ENCODE data around the gene RAB4B. TPM values are rescaled to one million over a fixed set of nuclear protein-coding genes. Genes with fewer than 3 reads are reported as not detected.
"Not testable (repeated sequence)": the region's sequence is repeated elsewhere in the genome, so short reads cannot be mapped to it uniquely, and the experiment has no call there.

RAB4B gene
- total RNA-seq, 1 donor from 2014 or later, result 19.6 TPM

- DNase-seq (ENCODE audit: low read depth), result no peak
Observed at GRCh38 chr19:40803170-40803856, 25.3 kb downstream of the RAB4B start.

DNA sequence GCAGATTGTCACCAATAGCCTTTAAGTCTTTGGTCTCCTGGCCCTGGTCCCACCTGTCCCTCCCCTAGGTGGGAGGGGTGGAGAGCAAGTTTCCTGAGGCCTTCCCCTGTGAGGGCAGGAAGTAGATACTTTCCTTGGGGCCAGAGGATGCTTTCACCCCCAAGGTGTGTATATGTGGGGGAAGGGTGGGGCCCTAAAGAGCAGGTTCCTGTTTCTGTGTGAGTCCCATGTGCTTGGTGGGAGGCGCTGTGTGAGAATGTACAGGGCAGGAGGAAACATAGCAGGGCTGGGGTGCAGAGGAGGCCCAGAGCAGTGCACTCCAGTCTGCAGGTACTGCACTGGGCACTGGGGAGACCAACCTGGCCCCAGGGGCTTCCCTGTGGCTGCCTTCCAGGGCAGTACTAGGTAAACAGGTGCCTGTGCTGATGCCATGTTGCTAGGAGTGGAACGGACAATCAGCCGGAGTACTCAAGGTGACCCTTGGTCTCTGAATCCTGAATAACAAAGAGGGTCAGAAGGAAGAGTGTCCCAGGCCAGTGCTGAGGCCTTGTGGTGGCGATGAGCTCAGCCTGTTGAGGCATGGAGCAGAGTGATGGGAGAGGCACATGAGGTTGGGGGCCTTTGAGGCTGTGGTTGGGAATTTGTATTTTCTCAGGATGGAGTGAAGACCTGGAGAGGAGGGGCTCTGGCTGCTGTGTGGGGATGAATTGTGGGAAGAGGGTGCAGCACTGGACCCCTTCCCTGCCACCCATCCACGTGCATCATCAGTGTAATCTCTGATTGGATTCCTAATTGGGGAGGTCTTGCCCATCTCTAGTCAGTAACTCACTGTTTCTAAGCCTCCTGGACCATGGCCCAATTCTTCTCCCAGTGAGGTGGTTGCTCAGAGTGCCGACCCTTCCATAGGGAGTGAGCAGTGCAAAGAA, 26.1 kb downstream of the RAB4B start:
- no peak for DNase-seq (ENCODE audit: low read depth)

GRCh38 chr19:40804783-40805242, 26.8 kb downstream of the RAB4B start:
- no peak for DNase-seq (ENCODE audit: low read depth)

- no peak for DNase-seq (ENCODE audit: low read depth)
Observed at GRCh38 chr19:40805258-40805868, 27.3 kb downstream of the RAB4B start.

- DNase-seq (ENCODE audit: low read depth), result peak; percentile 55
Observed at GRCh38 chr19:40806423-40807146, 28.5 kb downstream of the RAB4B start.

GRCh38 chr19:40807147-40808020, 29.3 kb downstream of the RAB4B start:
- DNase-seq (ENCODE audit: low read depth), result no peak

DNA sequence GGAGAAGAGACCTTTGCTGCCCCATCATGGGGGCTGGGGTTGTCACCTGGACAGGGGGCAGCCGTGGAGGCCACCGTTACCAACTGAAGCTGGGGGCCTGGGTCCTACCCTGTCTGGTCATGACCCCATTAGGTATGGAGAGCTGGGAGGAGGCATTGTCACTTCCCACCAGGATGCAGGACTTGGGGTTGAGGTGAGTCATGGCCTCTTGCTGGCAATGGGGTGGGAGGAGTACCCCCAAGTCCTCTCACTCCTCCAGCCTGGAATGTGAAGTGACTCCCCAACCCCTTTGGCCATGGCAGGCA, 29.9 kb downstream of the RAB4B start:
- DNase-seq (ENCODE audit: low read depth), result no peak

- DNase-seq (ENCODE audit: low read depth), result no peak
Observed at GRCh38 chr19:40808497-40808896, 30.4 kb downstream of the RAB4B start.

DNA sequence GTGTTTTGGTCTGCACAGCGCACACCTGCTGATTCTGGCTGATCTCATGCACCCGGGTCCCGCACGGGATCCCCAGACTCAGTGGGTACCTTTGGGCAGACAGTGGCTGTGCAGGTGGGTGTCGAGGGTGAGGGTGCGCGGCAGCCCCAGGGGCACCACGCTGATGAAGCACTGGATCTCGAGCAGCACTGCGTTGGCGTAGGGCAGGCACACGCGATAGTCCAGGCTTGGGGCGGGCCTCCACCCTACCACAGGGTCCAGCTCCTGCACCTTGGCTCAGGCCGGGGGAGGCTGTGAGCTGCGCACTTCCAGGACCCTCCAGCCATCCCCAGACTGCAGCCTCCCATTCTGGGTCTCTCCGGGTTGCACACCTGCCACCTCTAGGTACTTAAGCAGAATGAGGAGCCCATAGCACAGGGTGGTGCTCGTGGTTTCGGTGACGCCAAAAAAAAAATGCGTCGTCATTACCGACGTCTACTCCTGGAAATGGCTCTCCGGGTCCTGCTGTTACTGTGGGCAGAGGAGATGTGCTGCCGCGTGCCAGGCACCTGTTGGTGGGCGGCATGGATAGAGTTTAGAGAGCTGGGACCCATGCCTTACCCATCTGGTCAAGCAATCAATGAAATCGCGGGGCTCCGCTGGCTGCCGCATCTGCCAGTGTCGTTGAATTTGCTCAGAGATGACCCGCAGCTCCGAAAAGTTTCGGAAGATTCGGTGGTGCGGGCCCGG, 31.5 kb downstream of the RAB4B start:
- DNase-seq (ENCODE audit: low read depth), result no peak

GRCh38 chr19:40810160-40810559, 32.1 kb downstream of the RAB4B start:
- DNase-seq (ENCODE audit: low read depth), result no peak

DNA sequence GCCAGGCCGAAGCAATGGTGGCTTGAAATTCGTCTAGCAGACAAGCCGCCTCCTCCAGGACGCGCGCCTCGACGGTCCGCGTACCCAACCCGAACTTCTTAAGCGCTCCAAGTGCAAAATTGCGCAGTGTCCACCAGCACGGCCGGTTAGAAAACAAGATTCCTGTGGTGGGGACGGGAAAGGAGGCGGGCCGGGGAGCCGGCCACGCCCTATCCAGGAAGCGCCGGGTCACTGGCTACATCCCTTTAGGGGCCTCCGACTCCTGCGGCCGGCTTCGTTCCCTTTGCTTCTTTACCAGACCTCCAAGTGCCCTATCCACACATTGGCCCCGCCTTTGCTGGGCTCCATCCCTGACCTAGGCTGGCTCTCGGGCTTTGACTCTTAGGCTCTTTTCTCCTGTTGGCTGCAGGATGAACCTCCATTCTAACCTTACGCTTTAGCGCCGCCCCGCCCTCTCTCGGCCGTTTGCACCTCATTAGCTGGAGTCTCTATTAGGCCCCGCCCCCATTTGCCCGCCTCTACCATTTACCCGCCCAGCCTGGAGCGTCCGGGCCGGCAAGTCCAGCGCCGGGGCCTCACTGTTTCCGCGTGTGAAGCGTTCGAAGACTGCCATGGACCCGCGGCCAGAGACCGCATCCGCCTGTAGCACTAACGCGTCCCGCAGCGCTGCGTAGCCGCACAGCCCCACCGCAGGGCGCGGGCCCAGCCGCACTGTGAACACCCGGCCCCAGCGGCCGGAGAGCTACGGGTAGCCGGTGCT, 32.8 kb downstream of the RAB4B start:
- peak; percentile 73 for DNase-seq (ENCODE audit: low read depth)

DNA sequence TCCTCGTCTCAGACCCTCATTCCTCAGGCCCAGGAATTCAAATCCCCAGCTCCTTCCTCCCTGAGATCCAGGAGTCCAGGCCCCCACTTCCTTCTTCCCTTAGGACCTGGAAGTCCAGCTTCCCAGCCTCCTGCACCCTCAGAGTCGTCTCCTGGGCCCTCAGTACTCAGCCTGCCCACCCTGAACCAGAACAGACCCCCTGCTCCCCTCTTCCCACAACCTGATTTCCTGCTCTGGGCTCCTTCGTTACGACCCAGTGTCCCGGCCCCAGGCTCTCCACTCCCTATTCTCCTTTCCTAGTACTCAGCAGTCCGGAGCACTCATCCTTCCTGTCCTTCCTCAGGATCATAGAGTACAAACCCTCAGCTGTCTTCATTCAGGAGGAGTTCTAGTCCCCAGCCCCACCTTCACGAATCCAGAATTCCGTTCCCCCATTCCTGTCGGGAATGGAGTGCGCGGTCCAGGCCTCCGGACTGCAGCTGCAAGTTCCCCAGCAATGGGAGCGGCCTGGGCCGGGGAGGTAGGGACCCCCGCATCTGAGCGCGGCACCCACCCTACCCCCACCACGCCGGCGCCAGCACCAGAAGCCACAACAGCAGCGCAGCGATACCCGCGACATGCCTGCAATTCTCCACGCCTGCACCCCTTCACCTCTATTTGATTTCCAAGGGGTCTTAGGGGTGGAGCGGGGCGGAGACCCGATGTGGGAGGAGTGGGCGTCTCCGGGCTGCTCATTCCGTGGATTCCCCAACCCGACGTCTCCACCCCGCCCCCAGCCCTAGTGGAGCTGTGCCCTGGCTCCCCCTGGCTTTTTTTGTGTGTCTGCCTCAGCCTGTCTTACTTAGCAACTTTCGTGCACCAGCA, 33.7 kb downstream of the RAB4B start:
- no peak for DNase-seq (ENCODE audit: low read depth)

DNA sequence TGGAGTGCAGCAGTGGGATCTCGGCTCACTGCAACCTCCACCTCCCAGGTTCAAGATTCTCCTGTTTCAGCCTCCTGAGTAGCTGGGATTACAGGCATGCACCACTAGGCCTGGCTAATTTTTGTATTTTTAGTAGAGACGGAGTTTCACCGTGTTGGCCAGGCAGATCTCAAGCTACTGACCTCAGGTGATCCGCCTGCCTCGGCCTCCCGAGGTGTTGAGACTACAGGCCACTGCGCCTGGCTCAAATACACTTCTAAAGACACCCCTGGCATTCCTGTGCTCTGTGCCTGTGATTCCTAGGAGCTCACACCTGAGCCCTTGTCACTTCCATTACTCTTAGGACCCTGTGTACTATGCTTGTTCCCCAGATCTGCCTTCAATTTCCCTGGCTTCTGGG, 34.5 kb downstream of the RAB4B start:
- DNase-seq (ENCODE audit: low read depth), result not testable (repeated sequence)

DNA sequence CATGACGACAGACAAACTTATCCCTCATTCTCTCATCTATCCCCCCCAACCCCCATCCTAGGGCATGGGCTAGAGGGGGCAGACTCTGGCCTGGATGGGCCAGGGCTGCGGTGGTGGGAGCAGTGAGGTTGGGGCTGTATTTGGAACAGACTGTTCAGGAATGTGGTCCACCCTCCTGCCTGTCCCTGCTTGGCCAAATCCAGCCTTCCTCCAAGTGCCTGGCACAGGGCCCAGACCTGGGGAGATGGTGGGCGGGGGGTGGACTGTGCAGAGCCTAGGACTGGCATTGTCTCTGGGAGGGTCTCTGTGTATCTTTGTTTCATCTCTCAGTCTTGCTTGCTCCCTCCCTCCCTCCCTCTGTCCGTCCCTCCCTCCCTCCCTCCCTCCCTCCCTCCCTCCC, 35.1 kb downstream of the RAB4B start:
- DNase-seq (ENCODE audit: low read depth), result no peak

- no peak for DNase-seq (ENCODE audit: low read depth)
Observed at GRCh38 chr19:40815223-40815622, 37.2 kb downstream of the RAB4B start.

DNA sequence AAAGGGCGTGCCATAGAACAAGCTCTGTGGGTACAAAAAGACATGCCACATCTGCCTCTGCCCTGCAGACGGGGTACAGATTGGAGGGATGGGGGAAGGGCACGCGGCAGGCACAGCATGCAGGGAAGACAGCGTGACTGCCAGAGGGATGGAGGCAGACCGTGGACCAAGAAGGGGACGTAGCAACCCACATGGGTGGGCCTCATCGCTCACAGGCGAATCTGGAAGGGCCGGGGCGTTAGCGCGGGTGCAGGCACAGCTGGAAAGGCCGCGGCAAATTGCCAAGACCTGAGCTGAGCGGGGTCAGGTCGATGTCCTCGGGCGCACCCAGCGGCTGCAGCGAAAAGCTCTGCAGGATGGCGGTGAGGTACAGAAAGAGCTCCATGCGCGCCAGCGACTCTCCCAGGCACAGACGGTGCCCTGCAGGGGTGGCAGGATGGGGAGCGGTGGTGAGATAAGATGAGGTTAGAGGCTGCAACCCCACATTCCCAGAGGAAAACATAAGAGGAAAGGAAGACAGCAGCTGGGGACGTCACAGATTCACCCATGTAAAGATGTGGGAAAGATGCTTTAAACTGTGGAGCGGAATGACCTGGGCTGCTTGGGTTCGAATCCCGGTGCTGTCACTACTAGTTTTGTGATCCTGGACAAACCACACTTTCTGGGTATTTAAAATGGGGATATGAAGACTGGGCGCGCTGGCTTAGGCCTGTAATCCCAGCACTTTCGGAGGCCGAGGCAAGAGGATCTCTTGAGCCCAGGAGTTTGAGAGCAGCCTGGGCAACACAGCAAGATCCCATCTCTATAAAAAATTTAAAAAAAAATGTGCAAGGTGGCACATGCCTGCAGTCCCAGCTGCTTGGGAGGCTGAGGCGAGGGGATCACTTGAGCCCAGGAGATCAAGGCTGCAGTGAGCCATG, 40.7 kb downstream of the RAB4B start:
- DNase-seq (ENCODE audit: low read depth), result peak; percentile 58

Data from myocyte (in vitro differentiated cells).